ENCODE results near the gene GPNMB.

DNA sequence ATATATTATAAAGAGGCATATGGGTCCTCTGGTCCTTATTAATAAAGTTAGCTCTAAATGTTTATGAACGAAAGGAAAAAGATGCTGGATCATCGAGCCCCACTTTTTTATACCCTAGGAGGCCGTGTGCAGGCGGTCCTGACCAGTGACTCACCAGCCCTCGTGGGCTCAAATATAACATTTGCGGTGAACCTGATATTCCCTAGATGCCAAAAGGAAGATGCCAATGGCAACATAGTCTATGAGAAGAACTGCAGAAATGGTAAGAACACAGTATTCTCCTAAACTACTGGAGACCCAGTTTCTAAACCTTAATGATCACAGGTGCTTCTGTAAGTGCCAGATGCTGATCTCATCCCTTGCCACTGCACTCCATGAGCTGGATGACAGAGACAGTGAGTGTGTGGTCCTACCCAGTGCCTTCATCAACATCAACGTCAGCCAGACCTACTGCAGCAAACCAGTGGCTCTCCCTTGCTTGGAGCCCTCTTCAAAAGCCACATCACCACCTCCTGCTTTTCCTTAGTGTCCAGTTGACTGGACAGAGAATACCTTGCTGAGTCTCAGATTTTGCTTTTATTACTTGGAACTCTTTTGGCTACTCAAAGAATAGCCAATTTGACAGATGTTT lies 7.6 kb downstream of the GPNMB start:
- TF ChIP-seq POLR2A (IDR thresholded peaks at IDR 0.05) = no peak
- TF ChIP-seq, protein P1, sequence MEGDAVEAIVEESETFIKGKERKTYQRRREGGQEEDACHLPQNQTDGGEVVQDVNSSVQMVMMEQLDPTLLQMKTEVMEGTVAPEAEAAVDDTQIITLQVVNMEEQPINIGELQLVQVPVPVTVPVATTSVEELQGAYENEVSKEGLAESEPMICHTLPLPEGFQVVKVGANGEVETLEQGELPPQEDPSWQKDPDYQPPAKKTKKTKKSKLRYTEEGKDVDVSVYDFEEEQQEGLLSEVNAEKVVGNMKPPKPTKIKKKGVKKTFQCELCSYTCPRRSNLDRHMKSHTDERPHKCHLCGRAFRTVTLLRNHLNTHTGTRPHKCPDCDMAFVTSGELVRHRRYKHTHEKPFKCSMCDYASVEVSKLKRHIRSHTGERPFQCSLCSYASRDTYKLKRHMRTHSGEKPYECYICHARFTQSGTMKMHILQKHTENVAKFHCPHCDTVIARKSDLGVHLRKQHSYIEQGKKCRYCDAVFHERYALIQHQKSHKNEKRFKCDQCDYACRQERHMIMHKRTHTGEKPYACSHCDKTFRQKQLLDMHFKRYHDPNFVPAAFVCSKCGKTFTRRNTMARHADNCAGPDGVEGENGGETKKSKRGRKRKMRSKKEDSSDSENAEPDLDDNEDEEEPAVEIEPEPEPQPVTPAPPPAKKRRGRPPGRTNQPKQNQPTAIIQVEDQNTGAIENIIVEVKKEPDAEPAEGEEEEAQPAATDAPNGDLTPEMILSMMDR (IDR thresholded peaks at IDR 0.05) = no peak
